GM23338 (cell line): ENCODE results near the gene ALKAL2. TPM values are rescaled to one million over a fixed set of nuclear protein-coding genes. Genes with fewer than 3 reads are reported as not detected.

Experiments used
- ATAC-seq: fragments of 200-7000 bp; cut with Tn5 transposase; 3 replicates; pipeline ENCODE4 v1.9.1; 2020
- DNase-seq: peaks from one replicate; pipeline ENCODE4 v3.0.0-alpha.2; 2015; ENCODE audit warnings: low spot score
- H2AFZ ChIP-seq: fragments of 200-600 bp; sonication (generic); 2 replicates; pipeline ENCODE4 v1.8.0; 2016; ENCODE audit warnings: antibody characterized with exemption, mild to moderate bottlenecking, moderate library complexity
- H3F3A ChIP-seq: fragments of 200-600 bp; sonication (generic); replicated peaks from 2 replicates; pipeline ENCODE4 v1.8.0; 2017; ENCODE audit warnings: antibody characterized with exemption, mixed run types, low read depth
- H3K27ac ChIP-seq: fragments of 200-600 bp; sonication (generic); 2 replicates; pipeline ENCODE4 v1.6.1; 2016; ENCODE audit warnings: low read depth
- H3K27me3 ChIP-seq: fragments of 200-600 bp; sonication (generic); 2 replicates; pipeline ENCODE4 v1.8.0; 2016; ENCODE audit warnings: mild to moderate bottlenecking, mixed run types, moderate library complexity; ENCODE audit not compliant: insufficient read depth
- H3K36me3 ChIP-seq: fragments of 200-600 bp; sonication (generic); 2 replicates; pipeline ENCODE4 v1.8.0; 2016; ENCODE audit warnings: mild to moderate bottlenecking; ENCODE audit not compliant: insufficient read depth
- H3K4me1 ChIP-seq: fragments of 200-600 bp; sonication (generic); 2 replicates; pipeline ENCODE4 v1.8.0; 2016; ENCODE audit warnings: mild to moderate bottlenecking, moderate library complexity; ENCODE audit not compliant: insufficient read depth
- H3K4me2 ChIP-seq: fragments of 200-600 bp; sonication (generic); 2 replicates; pipeline ENCODE4 v1.7.1; 2017; ENCODE audit warnings: mixed run types
- H3K4me3 ChIP-seq: fragments of 200-600 bp; sonication (generic); 2 replicates; pipeline ENCODE4 v1.6.1; 2016; ENCODE audit warnings: mixed run types
- H3K79me2 ChIP-seq: fragments of 200-600 bp; sonication (generic); replicated peaks from 2 replicates; pipeline ENCODE4 v1.8.0; 2017; ENCODE audit warnings: mild to moderate bottlenecking; ENCODE audit not compliant: insufficient read depth
- H3K9me2 ChIP-seq: fragments of 200-600 bp; sonication (generic); 2 replicates; pipeline ENCODE4 v1.8.0; 2017; ENCODE audit not compliant: insufficient read depth
- H4K20me1 ChIP-seq: fragments of 200-600 bp; sonication (generic); replicated peaks from 2 replicates; pipeline ENCODE4 v1.8.0; 2017; ENCODE audit warnings: mild to moderate bottlenecking; ENCODE audit not compliant: insufficient read depth
- H3K27ac Mint-ChIP-seq: 2 replicates; pipeline ENCODE4 v1.8.0; 2020; ENCODE audit warnings: inconsistent platforms, mild to moderate bottlenecking, moderate library complexity, mixed read lengths
- H3K27me3 Mint-ChIP-seq: 3 replicates; pipeline ENCODE4 v1.8.0; 2022; ENCODE audit warnings: low read depth, mild to moderate bottlenecking, moderate library complexity, mixed read lengths, inconsistent platforms; ENCODE audit not compliant: insufficient read depth, poor library complexity
- H3K36me3 Mint-ChIP-seq: 3 replicates; pipeline ENCODE4 v1.8.0; 2021; ENCODE audit warnings: low read depth, mild to moderate bottlenecking, inconsistent platforms, moderate library complexity, mixed read lengths
- H3K4me1 Mint-ChIP-seq: 3 replicates; pipeline ENCODE4 v1.8.0; 2020; ENCODE audit warnings: mild to moderate bottlenecking, inconsistent platforms, mixed read lengths
- H3K4me3 Mint-ChIP-seq: 3 replicates; pipeline ENCODE4 v1.8.0; 2021; ENCODE audit warnings: moderate library complexity, mild to moderate bottlenecking, inconsistent platforms, mixed read lengths
- H3K9me3 Mint-ChIP-seq: 3 replicates; pipeline ENCODE4 v1.8.0; 2020; ENCODE audit warnings: moderate library complexity, mild to moderate bottlenecking, inconsistent platforms, mixed read lengths
- ETS1 ChIP-seq: IDR thresholded peaks from 2 replicates; pipeline ENCODE4 v1.6.1; 2016; ENCODE audit warnings: antibody characterized with exemption
- EZH2 ChIP-seq: fragments of 200-600 bp; sonication (generic); IDR thresholded peaks from one replicate; pipeline ENCODE4 v1.8.0; 2017; ENCODE audit warnings: antibody characterized with exemption, mild to moderate bottlenecking, low read depth; ENCODE audit not compliant: unreplicated experiment
- JUNB ChIP-seq: IDR thresholded peaks from one replicate; pipeline ENCODE4 v1.6.1; 2016; ENCODE audit warnings: antibody characterized with exemption; ENCODE audit not compliant: unreplicated experiment
- NANOG ChIP-seq: IDR thresholded peaks from 2 replicates; pipeline ENCODE4 v1.6.1; 2016; ENCODE audit warnings: antibody characterized with exemption, borderline replicate concordance
- STAT1 ChIP-seq: IDR thresholded peaks from one replicate; pipeline ENCODE4 v1.6.1; 2016; ENCODE audit warnings: antibody characterized with exemption; ENCODE audit not compliant: unreplicated experiment
- ZNF114 ChIP-seq: fragments of 250-450 bp; sonication (Bioruptor Pico); IDR thresholded peaks from 2 replicates; pipeline ENCODE4 v1.5.0; 2020; ENCODE audit warnings: mild to moderate bottlenecking, moderate library complexity
- ZNF331 ChIP-seq: fragments of 250-450 bp; sonication (Bioruptor Pico); IDR thresholded peaks from 2 replicates; pipeline ENCODE4 v1.5.0; 2020; ENCODE audit warnings: low read depth, mild to moderate bottlenecking, moderate library complexity
- polyA plus RNA-seq: library from polyadenylated mRNA; unstranded; fragments of >200 nt; fragmentation: Nextera tagmentation; extraction: Ambion mirVana; gene quantifications from 2 replicates; pipeline ENCODE4 v1.2.1, GENCODE V29; 2016
- total RNA-seq: library from RNA; depleted of rRNA; stranded (reverse); fragments of >200 nt; shearing (Covaris generic); gene quantifications from 2 replicates; pipeline ENCODE4 v1.2.3, GENCODE V29; 2014
- TF ChIP-seq, protein P1 (sequence below): IDR thresholded peaks from one replicate; pipeline ENCODE4 v1.6.1; 2018; ENCODE audit warnings: antibody characterized with exemption; ENCODE audit not compliant: unreplicated experiment

ALKAL2 gene
- total and polyA plus RNA-seq, 2 experiments from 2014 or later: 6.4 to 12.1 TPM

DNA sequence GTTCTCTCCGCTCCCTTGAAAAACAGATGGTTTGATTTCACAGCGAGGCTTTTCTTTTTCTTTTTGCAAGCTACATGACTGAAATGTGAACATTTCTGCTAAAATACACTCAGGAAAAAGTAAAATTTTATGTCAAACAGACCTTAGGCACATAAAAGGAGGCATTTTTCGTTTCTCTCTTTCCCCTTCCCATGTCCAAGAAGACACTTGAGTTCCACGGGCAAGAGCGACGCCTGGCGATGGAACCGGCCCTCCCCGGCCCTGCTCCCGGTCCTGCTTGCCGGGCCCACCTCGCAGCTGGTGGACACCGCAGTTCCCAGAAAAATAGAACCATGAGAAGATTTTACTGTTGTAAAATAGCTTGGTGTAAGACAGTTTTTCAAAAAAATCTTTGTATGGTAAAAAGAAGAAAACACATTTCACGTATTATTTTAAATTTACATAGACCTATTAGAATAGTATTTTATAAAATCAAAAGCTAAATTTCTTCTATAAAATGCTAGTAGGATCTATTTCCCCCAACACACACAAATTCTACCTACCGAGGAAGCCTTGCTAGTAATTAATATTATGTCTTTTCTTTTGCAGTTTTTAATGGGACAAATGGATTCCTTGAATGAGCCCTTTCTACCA, 2.3 kb upstream of the ALKAL2 start (continued):
- TF ChIP-seq ZNF114 (no peak), ETS1 (no peak), ZNF331 (CRISPR knock-in tag) (no peak), NANOG (no peak)

- no peaks in the 10 kb centered on the region for H3K79me2 ChIP-seq
- DNase-seq (peak; percentile 57), ATAC-seq (peak; percentile 41)
- H4K20me1 ChIP-seq: no peaks in the 10 kb centered on the region; the same call in 1 of the 2 replicates
- H3K36me3 ChIP-seq: no peaks in the 10 kb centered on the region
- Mint-ChIP-seq H3K9me3 (no peaks in the 10 kb centered on the region; the same call in 2 of the 3 replicates), H3K4me3 (peak overlapping the region; percentile 79), H3K27ac (no peak overlapping the region), H3K27me3 (peaks cover 34% of the 10 kb centered on the region), H3K4me1 (peaks cover 25% of the 10 kb centered on the region), H3K36me3 (no peaks in the 10 kb centered on the region)
- peak overlapping the region; percentile 68 for H3K4me3 ChIP-seq
- H3F3A ChIP-seq: peaks cover 7% of the 10 kb centered on the region; the same call in 1 of the 2 replicates
- peak overlapping the region; percentile 93 for H2AFZ ChIP-seq
- TF ChIP-seq ZNF114 (no peak), EZH2 (peak; percentile 66)
- no peak overlapping the region for H3K27ac ChIP-seq
- peak overlapping the region; percentile 92 for H3K4me2 ChIP-seq
- H3K9me2 ChIP-seq: no peaks in the 10 kb centered on the region
- peaks cover 24% of the 10 kb centered on the region for H3K4me1 ChIP-seq
- H3K27me3 ChIP-seq: peaks cover 50% of the 10 kb centered on the region
These were observed 1.6 kb upstream of the ALKAL2 start for GRCh38 chr2:289362-290089.

GRCh38 chr2:288758-289361, 969 bp upstream of the ALKAL2 start:
- H3K79me2 ChIP-seq: no peaks in the 10 kb centered on the region
- no peaks in the 10 kb centered on the region for H3K36me3 ChIP-seq
- H3K27me3 ChIP-seq: peaks cover 50% of the 10 kb centered on the region
- peak overlapping the region; percentile 93 for H2AFZ ChIP-seq
- Mint-ChIP-seq H3K4me1 (peaks cover 32% of the 10 kb centered on the region), H3K9me3 (no peaks in the 10 kb centered on the region; the same call in 2 of the 3 replicates), H3K27ac (no peak overlapping the region), H3K27me3 (peaks cover 31% of the 10 kb centered on the region), H3K4me3 (peak overlapping the region; percentile 67), H3K36me3 (no peaks in the 10 kb centered on the region)
- ATAC-seq (no peak), DNase-seq (peak; percentile 71)
- H3K9me2 ChIP-seq: no peaks in the 10 kb centered on the region
- no peak overlapping the region for H3K27ac ChIP-seq
- peak overlapping the region; percentile 68 for H3K4me3 ChIP-seq
- peak overlapping the region; percentile 92 for H3K4me2 ChIP-seq
- peaks cover 31% of the 10 kb centered on the region for H3K4me1 ChIP-seq
- peaks cover 11% of the 10 kb centered on the region; the same call in 1 of the 2 replicates for H3F3A ChIP-seq
- no peaks in the 10 kb centered on the region; the same call in 1 of the 2 replicates for H4K20me1 ChIP-seq
- TF ChIP-seq JUNB (no peak), STAT1 (no peak), NANOG (no peak)
- TF ChIP-seq, protein P1, sequence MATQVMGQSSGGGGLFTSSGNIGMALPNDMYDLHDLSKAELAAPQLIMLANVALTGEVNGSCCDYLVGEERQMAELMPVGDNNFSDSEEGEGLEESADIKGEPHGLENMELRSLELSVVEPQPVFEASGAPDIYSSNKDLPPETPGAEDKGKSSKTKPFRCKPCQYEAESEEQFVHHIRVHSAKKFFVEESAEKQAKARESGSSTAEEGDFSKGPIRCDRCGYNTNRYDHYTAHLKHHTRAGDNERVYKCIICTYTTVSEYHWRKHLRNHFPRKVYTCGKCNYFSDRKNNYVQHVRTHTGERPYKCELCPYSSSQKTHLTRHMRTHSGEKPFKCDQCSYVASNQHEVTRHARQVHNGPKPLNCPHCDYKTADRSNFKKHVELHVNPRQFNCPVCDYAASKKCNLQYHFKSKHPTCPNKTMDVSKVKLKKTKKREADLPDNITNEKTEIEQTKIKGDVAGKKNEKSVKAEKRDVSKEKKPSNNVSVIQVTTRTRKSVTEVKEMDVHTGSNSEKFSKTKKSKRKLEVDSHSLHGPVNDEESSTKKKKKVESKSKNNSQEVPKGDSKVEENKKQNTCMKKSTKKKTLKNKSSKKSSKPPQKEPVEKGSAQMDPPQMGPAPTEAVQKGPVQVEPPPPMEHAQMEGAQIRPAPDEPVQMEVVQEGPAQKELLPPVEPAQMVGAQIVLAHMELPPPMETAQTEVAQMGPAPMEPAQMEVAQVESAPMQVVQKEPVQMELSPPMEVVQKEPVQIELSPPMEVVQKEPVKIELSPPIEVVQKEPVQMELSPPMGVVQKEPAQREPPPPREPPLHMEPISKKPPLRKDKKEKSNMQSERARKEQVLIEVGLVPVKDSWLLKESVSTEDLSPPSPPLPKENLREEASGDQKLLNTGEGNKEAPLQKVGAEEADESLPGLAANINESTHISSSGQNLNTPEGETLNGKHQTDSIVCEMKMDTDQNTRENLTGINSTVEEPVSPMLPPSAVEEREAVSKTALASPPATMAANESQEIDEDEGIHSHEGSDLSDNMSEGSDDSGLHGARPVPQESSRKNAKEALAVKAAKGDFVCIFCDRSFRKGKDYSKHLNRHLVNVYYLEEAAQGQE: no peak
